Measurements from ENCODE around the gene EMSY.

- TF ChIP-seq CTCF (IDR thresholded peaks at IDR 0.05 in 8 of 11, conservative IDR thresholded peaks at IDR 0.05 in 3 of 11) = peak in 6 of 11 experiments; percentile 6 to 40 (median 22)
- peak; percentile 37 to 66 (median 56) for TF ChIP-seq POLR2AphosphoS5 (IDR thresholded peaks at IDR 0.05)
These were observed 134.4 kb downstream of the EMSY start for GRCh38 chr11:76579056-76579751.

Measured in spleen (tissue), 7 donors.